Measurements from ENCODE around the gene RPS19.

Gene RPS19

GRCh38 chr19:41915021-41915775, 55.1 kb downstream of the RPS19 start:
- no peak for DNase-seq (ENCODE audit: low read depth in 2 of 2)

GRCh38 chr19:41915776-41916414, 55.8 kb downstream of the RPS19 start:
- no peak for DNase-seq (ENCODE audit: low read depth in 2 of 2)

- no peak for DNase-seq (ENCODE audit: low read depth in 2 of 2)
Measured at GRCh38 chr19:41917676-41918075, 57.6 kb downstream of the RPS19 start.

- DNase-seq (ENCODE audit: low read depth in 2 of 2) = no peak
Measured at GRCh38 chr19:41918095-41918494, 58.0 kb downstream of the RPS19 start.

- DNase-seq (ENCODE audit: low read depth in 2 of 2) = no peak
Measured at GRCh38 chr19:41918653-41919244, 58.7 kb downstream of the RPS19 start.

GRCh38 chr19:41919948-41920712, 60.1 kb downstream of the RPS19 start:
- no peak for DNase-seq (ENCODE audit: low read depth in 2 of 2)

- no peak for DNase-seq (ENCODE audit: low read depth in 2 of 2)
Measured at GRCh38 chr19:41920882-41921576, 61.0 kb downstream of the RPS19 start.

- no peak for DNase-seq (ENCODE audit: low read depth in 2 of 2)
Measured at GRCh38 chr19:41921577-41922576, 61.8 kb downstream of the RPS19 start.
